Measurements from ENCODE around the gene PHLPP1. TPM values are rescaled to one million over a fixed set of nuclear protein-coding genes. Genes with fewer than 3 reads are reported as not detected.
"Not testable (repeated sequence)": the region's sequence is repeated elsewhere in the genome, so short reads cannot be mapped to it uniquely, and the experiment has no call there.

The PHLPP1 gene
- total RNA-seq, 1 donor from 2014 or later = 21.2 TPM

DNA sequence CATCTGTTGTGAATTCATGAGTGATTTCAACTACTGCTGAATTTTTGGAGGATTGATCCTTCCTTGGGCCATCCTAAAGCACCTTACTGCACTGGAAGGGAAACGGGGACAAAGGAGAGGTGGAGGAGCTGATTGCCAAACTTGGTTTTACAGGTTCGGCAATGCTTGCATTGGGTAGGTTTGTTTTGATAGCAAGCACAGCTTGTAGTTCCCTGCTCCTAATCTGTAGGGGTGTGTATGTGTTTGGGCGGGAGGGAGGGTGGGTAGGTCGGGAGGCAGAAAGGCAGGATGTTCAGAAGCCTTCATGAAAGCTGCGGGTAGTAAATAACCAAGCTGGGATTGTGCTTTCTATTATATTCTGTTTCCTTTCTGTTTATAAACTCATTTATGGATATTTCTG is 24.6 kb downstream of the PHLPP1 start:
- Mint-ChIP-seq H3K27ac (peak overlapping the region; percentile 39), H3K9me3 (peaks cover 5% of the 10 kb centered on the region), H3K27me3 (ENCODE audit: low read depth) (no peaks in the 10 kb centered on the region), H3K36me3 (no peaks in the 10 kb centered on the region), H3K4me3 (no peak overlapping the region), H3K4me1 (peaks cover 46% of the 10 kb centered on the region)
- DNase-seq (ENCODE audit: low spot score in 2 of 2, unreplicated experiment in 2 of 2) = no peak
- TF ChIP-seq, protein P1, sequence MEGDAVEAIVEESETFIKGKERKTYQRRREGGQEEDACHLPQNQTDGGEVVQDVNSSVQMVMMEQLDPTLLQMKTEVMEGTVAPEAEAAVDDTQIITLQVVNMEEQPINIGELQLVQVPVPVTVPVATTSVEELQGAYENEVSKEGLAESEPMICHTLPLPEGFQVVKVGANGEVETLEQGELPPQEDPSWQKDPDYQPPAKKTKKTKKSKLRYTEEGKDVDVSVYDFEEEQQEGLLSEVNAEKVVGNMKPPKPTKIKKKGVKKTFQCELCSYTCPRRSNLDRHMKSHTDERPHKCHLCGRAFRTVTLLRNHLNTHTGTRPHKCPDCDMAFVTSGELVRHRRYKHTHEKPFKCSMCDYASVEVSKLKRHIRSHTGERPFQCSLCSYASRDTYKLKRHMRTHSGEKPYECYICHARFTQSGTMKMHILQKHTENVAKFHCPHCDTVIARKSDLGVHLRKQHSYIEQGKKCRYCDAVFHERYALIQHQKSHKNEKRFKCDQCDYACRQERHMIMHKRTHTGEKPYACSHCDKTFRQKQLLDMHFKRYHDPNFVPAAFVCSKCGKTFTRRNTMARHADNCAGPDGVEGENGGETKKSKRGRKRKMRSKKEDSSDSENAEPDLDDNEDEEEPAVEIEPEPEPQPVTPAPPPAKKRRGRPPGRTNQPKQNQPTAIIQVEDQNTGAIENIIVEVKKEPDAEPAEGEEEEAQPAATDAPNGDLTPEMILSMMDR (IDR thresholded peaks at IDR 0.05; ENCODE audit: unreplicated experiment) = no peak

DNA sequence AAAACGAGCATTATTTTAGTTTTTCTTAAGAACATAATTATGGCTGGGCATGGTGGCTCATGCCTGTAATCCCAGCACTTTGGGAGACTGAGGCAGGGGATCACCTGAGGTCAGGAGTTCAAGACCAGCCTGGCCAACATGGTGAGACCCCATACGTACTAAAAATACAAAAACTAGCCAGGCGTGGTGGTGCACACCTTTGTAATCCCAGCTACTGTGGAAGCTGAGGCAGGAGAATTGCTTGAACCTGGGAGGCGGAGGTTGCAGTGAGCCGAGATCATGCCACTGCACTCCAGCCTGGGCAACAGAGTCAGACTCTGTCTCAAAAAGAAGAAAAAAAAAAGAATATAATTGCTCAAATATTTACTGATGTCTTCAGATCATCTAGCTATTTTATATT is 25.3 kb downstream of the PHLPP1 start:
- peaks cover 44% of the 10 kb centered on the region for H3K4me1 Mint-ChIP-seq
- H3K4me3 Mint-ChIP-seq; H3K9me3 Mint-ChIP-seq; H3K36me3 Mint-ChIP-seq; H3K27me3 Mint-ChIP-seq (ENCODE audit: low read depth); DNase-seq (ENCODE audit: low spot score in 2 of 2, unreplicated experiment in 2 of 2): not testable (repeated sequence)
- peak overlapping the region; percentile 41 for H3K27ac Mint-ChIP-seq

DNA sequence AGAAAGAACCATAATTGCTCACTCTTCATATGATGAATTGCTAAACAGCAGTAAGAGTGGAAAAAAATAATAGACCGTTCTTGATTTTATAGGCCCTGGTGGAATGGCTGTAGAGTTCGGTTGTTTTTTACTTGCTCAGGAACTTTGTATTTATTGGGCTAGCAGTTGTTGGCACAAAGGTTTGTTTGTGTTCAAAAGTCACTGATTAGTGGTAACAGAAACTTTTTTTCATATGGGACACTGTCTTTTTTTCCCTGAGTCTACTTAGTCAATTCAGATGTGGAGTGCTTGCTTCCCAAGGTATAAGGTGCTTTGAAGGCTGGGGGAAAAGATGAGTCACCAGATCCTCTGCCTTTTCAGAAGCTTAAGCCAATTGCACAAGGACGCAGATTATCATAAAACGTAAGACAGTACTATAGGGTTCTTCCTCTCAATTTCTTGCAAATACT is 25.8 kb downstream of the PHLPP1 start:
- no peaks in the 10 kb centered on the region for H3K27me3 Mint-ChIP-seq (ENCODE audit: low read depth)
- H3K4me1 Mint-ChIP-seq = peaks cover 43% of the 10 kb centered on the region
- peaks cover 5% of the 10 kb centered on the region for H3K9me3 Mint-ChIP-seq
- no peak overlapping the region for H3K4me3 Mint-ChIP-seq
- no peak for DNase-seq (ENCODE audit: low spot score in 2 of 2, unreplicated experiment in 2 of 2)
- TF ChIP-seq, protein P1 (IDR thresholded peaks at IDR 0.05; ENCODE audit: unreplicated experiment) = no peak
- peak overlapping the region; percentile 41 for H3K27ac Mint-ChIP-seq
- no peaks in the 10 kb centered on the region for H3K36me3 Mint-ChIP-seq

DNA sequence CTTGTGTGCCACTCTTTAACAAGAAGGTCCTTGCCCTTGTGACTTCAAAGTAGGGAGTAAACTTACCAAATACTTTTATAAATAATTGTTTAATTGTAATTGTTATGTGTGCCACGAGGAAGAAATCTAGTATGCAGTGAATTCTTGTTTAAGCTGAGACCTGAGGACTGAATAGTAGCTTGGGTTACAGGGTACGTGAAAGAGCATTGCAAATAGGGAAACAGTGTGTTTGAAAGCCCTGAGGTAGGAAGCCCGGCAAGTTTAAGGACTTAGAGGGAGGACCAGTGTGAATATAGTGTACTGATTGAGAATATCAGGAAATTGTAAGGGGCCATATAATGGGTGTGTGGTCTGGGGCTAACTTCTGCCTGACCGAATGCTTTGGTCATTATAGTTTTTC is 26.2 kb downstream of the PHLPP1 start:
- Mint-ChIP-seq H3K36me3 (no peaks in the 10 kb centered on the region), H3K27me3 (ENCODE audit: low read depth) (no peaks in the 10 kb centered on the region), H3K4me3 (no peak overlapping the region), H3K9me3 (peaks cover 5% of the 10 kb centered on the region), H3K27ac (peak overlapping the region; percentile 57), H3K4me1 (peaks cover 39% of the 10 kb centered on the region)
- no peak for DNase-seq (ENCODE audit: low spot score in 2 of 2, unreplicated experiment in 2 of 2)
- TF ChIP-seq, protein P1 (IDR thresholded peaks at IDR 0.05; ENCODE audit: unreplicated experiment) = no peak

DNA sequence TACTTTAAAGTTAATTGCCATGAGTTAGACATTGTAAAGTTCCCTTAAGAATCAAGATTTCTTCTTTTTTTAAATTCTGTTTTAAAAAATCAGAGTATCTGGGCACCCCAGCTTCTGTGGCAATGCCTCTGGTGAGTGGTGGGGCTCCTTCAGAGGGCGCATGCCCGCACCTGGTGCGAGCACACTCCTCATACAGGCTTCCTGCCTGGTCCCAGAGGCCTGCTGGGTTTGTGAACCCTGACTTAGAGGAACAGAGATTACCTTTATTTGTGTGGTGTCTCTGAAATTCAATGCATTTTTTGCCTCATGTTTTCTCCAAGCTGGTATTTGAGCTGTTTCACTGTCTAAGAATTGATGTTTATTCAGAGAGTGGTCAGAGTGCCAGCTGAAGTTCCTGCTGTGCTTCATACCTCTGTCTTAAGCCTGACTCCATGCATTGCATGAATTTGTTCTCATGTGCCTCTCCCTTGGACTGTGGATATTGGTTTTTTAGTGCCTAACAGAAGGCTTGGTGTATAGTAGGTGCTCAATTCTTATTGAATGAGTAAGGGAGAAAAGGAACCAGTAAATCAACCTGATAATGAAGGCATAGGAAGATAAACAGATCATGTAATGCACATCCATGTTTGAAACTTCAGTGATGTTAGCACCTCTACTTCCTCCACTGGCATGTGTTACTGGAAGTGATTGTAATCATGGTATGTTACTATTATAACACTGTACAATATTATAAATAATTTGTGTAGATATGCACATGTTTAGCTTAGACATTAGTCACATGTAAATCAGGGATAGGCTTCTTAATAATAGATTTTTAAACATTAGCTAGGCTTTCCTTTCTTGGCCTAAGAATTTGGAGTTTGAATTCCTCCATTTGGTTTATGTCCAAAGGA is 29.0 kb downstream of the PHLPP1 start:
- Mint-ChIP-seq H3K36me3 (peaks cover under 1% of the 10 kb centered on the region), H3K27me3 (ENCODE audit: low read depth) (no peaks in the 10 kb centered on the region), H3K9me3 (peaks cover under 1% of the 10 kb centered on the region), H3K27ac (no peak overlapping the region), H3K4me1 (peaks cover 27% of the 10 kb centered on the region), H3K4me3 (no peak overlapping the region)
- no peak for DNase-seq (ENCODE audit: low spot score in 2 of 2, unreplicated experiment in 2 of 2)
- TF ChIP-seq, protein P1 (IDR thresholded peaks at IDR 0.05; ENCODE audit: unreplicated experiment) = no peak

DNA sequence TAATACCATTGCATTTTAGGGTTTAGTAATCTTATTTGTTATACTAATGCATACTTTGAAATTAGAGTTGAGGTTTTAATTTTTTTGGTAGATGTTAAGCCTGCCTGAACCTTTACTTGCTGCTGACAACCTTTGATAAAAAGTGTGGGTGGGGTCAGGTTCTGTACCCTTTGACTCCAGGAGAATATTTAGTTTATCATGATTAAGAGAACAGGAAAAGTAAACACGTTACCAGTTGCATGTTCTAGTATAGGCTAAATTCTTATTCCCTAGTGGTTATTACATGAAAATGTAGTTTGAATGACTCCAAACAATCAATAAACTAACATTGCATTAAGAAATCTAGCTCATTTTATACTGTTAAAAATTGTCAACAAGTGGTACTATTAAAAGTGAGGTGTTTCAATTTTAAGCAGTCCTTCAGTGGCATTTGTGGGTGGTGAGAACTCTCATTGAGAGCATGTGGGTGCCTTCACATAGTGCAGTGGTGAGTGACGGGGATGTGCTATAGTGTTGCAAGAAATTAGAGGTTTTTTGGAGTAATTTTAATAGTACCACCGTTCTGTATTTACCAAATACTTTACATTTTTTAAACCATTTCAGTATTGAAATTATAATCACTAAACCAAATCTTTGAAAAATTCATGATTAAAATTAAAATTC is 29.9 kb downstream of the PHLPP1 start:
- no peak for DNase-seq (ENCODE audit: low spot score in 2 of 2, unreplicated experiment in 2 of 2)
- TF ChIP-seq, protein P1 (IDR thresholded peaks at IDR 0.05; ENCODE audit: unreplicated experiment) = no peak
- Mint-ChIP-seq H3K27me3 (ENCODE audit: low read depth) (no peaks in the 10 kb centered on the region), H3K9me3 (peaks cover 3% of the 10 kb centered on the region), H3K4me1 (peaks cover 22% of the 10 kb centered on the region), H3K36me3 (peaks cover 3% of the 10 kb centered on the region), H3K27ac (no peak overlapping the region), H3K4me3 (no peak overlapping the region)

All from mesothelial cell of epicardium (in vitro differentiated cells).